Peyer's patch (tissue), 4 donors: ENCODE measurements around the gene S1PR1.

Experiments
- POLR2A ChIP-seq, 2 donors: fragments of 450-650 bp; IDR thresholded peaks; one replicate each; pipeline ENCODE4 v1.5.1; 2017; ENCODE audit warnings: antibody characterized with exemption in 2 of 2, mild to moderate bottlenecking in 2 of 2, moderate library complexity in 2 of 2
- TF ChIP-seq, protein P1 (sequence below), 6 experiments: fragments of 450-650 bp in 4 of 6; fragments of 200-600 bp in 2 of 6; sonication (generic) in 1 of 6; IDR thresholded peaks; one replicate each; pipeline ENCODE4 v1.5.1; 2017 to 2019; ENCODE audit warnings: antibody characterized with exemption in 6 of 6, mild to moderate bottlenecking in 3 of 6, moderate library complexity in 1 of 6

DNA sequence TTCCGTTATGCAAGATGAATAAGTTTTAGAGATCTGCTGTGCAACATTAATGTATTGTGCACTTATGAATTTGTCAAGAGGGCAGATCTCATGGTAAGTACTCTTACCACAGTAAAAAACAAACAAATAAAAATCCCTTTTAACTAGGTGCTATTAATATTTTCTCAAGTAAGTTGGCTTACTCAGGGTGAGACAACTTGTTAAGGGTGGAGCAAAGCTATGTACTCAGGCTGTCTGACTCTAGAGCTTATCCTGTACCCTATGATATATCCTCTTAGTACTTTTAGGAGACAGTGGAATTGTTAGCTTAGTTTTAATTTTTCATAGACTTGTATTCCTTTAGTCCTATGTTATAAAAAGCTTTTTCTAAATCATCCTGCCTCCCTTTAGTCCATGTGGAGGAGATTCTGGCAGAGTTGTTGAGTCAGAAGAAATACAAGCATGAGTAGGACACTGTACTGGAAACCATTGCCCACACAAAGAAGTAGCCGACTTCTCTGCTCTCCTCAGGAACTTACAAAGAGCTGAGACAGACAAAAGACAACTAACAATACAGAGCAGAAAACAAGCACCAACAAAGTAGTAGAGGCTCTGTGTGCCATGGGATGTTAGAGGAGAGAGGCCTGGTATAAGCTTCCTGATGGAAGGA, 49.2 kb downstream of the S1PR1 start:
- TF ChIP-seq, protein P1, sequence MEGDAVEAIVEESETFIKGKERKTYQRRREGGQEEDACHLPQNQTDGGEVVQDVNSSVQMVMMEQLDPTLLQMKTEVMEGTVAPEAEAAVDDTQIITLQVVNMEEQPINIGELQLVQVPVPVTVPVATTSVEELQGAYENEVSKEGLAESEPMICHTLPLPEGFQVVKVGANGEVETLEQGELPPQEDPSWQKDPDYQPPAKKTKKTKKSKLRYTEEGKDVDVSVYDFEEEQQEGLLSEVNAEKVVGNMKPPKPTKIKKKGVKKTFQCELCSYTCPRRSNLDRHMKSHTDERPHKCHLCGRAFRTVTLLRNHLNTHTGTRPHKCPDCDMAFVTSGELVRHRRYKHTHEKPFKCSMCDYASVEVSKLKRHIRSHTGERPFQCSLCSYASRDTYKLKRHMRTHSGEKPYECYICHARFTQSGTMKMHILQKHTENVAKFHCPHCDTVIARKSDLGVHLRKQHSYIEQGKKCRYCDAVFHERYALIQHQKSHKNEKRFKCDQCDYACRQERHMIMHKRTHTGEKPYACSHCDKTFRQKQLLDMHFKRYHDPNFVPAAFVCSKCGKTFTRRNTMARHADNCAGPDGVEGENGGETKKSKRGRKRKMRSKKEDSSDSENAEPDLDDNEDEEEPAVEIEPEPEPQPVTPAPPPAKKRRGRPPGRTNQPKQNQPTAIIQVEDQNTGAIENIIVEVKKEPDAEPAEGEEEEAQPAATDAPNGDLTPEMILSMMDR (IDR thresholded peaks at IDR 0.05), result no peak
- TF ChIP-seq POLR2A (IDR thresholded peaks at IDR 0.05), result no peak
